GM18498 (cell line): ENCODE results near the gene TCF15.
"Not testable (repeated sequence)": the region's sequence is repeated elsewhere in the genome, so short reads cannot be mapped to it uniquely, and the experiment has no call there.

Experiments
- ATAC-seq: cut with Tn5 transposase; IDR thresholded peaks from one replicate; pipeline ENCODE4 v1.9.1; 2021; ENCODE audit warnings: mild to moderate bottlenecking, moderate library complexity; ENCODE audit not compliant: unreplicated experiment

Gene TCF15

GRCh38 chr20:584161-584970, 25.7 kb downstream of the TCF15 start:
- ATAC-seq = no peak

GRCh38 chr20:582204-582603, 27.9 kb downstream of the TCF15 start:
- no peak for ATAC-seq

- ATAC-seq = not testable (repeated sequence)
Measured at GRCh38 chr20:578940-579690, 31.0 kb downstream of the TCF15 start.

GRCh38 chr20:577167-577791, 32.8 kb downstream of the TCF15 start:
- ATAC-seq = no peak

- ATAC-seq = no peak
Measured at GRCh38 chr20:576156-576555, 34.0 kb downstream of the TCF15 start.

- no peak for ATAC-seq
Measured at GRCh38 chr20:575230-575629, 34.9 kb downstream of the TCF15 start.

GRCh38 chr20:574297-574942, 35.7 kb downstream of the TCF15 start:
- ATAC-seq = no peak

- ATAC-seq = no peak
Measured at GRCh38 chr20:573414-574296, 36.5 kb downstream of the TCF15 start.

GRCh38 chr20:572727-573126, 37.4 kb downstream of the TCF15 start:
- no peak for ATAC-seq

GRCh38 chr20:571754-572441, 38.2 kb downstream of the TCF15 start:
- no peak for ATAC-seq

- no peak for ATAC-seq
Measured at GRCh38 chr20:568673-569415, 41.3 kb downstream of the TCF15 start.

GRCh38 chr20:568097-568652, 41.9 kb downstream of the TCF15 start:
- ATAC-seq = no peak

GRCh38 chr20:564192-564591, 45.9 kb downstream of the TCF15 start:
- ATAC-seq = no peak

- no peak for ATAC-seq
Measured at GRCh38 chr20:563187-563586, 46.9 kb downstream of the TCF15 start.

GRCh38 chr20:562232-562897, 47.7 kb downstream of the TCF15 start:
- no peak for ATAC-seq

- ATAC-seq = peak; percentile 57
Measured at GRCh38 chr20:561437-562231, 48.5 kb downstream of the TCF15 start.

- ATAC-seq = no peak
Measured at GRCh38 chr20:560680-561079, 49.4 kb downstream of the TCF15 start.
